Mesenchymal stem cell (in vitro differentiated cells and primary cell): ENCODE results near the gene EP400.

ENCODE experiments used
- DNase-seq: peaks from one replicate; pipeline ENCODE4 v3.0.0-alpha.2; 2013
- H2AFZ ChIP-seq: one replicate; pipeline ENCODE4 v1.6.1; 2013; ENCODE audit warnings: low read depth, mild to moderate bottlenecking, control low read depth, inconsistent platforms, low read length, moderate library complexity
- H2AK5ac ChIP-seq: 2 replicates; pipeline ENCODE4 v1.6.1; 2013; ENCODE audit warnings: low read length, moderate library complexity, mild to moderate bottlenecking, inconsistent platforms; ENCODE audit not compliant: severe bottlenecking
- H2BK120ac ChIP-seq: one replicate; pipeline ENCODE4 v1.6.1; 2013; ENCODE audit warnings: low read depth, mild to moderate bottlenecking, inconsistent platforms, low read length, moderate library complexity
- H2BK12ac ChIP-seq, 2 experiments: one replicate each; pipeline ENCODE4 v1.6.1; 2013; ENCODE audit warnings: inconsistent platforms in 2 of 2, low read length in 2 of 2, mild to moderate bottlenecking in 2 of 2, moderate library complexity in 2 of 2, control low read depth in 1 of 2
- H2BK15ac ChIP-seq: one replicate; pipeline ENCODE4 v1.6.1; 2013; ENCODE audit warnings: mild to moderate bottlenecking, low read depth, inconsistent platforms; ENCODE audit not compliant: poor library complexity, severe bottlenecking
- H2BK5ac ChIP-seq: 2 replicates; pipeline ENCODE4 v1.6.1; 2013; ENCODE audit warnings: low read depth, mild to moderate bottlenecking, low read length, control low read depth, inconsistent platforms; ENCODE audit not compliant: poor library complexity, severe bottlenecking
- H3K14ac ChIP-seq, 2 experiments: one replicate each; pipeline ENCODE4 v1.6.1; 2013; ENCODE audit warnings: inconsistent platforms in 2 of 2, low read length in 2 of 2, control low read depth in 1 of 2, mild to moderate bottlenecking in 1 of 2, moderate library complexity in 1 of 2
- H3K18ac ChIP-seq, 2 experiments: one replicate each; pipeline ENCODE4 v1.6.1; 2013; ENCODE audit warnings: inconsistent platforms in 2 of 2, low read length in 2 of 2, control low read depth in 1 of 2, low read depth in 1 of 2, mild to moderate bottlenecking in 1 of 2
- H3K23ac ChIP-seq, 2 experiments: one replicate each; pipeline ENCODE4 v1.6.1; 2013; ENCODE audit warnings: inconsistent platforms in 2 of 2, low read length in 2 of 2, mild to moderate bottlenecking in 2 of 2, moderate library complexity in 2 of 2, control low read depth in 1 of 2
- H3K27ac ChIP-seq: 2 replicates; pipeline ENCODE4 v1.5.1; 2013; ENCODE audit warnings: mild to moderate bottlenecking, moderate library complexity, low read length, control low read depth, inconsistent platforms; ENCODE audit not compliant: poor library complexity, severe bottlenecking
- H3K27me3 ChIP-seq, 2 experiments: 2 replicates each; pipeline versions ENCODE4 v1.6.1 to v1.7.0; 2013; ENCODE audit warnings: low read length in 2 of 2, mild to moderate bottlenecking in 2 of 2, moderate library complexity in 2 of 2, control low read depth in 1 of 2, inconsistent platforms in 1 of 2; ENCODE audit not compliant: control insufficient read depth in 1 of 2, insufficient read depth in 1 of 2
- H3K36me3 ChIP-seq, 2 experiments: 2 replicates each; pipeline versions ENCODE4 v1.6.1 to v1.7.0; 2013; ENCODE audit warnings: low read length in 2 of 2, control low read depth in 1 of 2, inconsistent platforms in 1 of 2, low read depth in 1 of 2, mild to moderate bottlenecking in 1 of 2; ENCODE audit not compliant: insufficient read depth in 2 of 2, control insufficient read depth in 1 of 2
- H3K4ac ChIP-seq, 2 experiments: one replicate each; pipeline ENCODE4 v1.6.1; 2013; ENCODE audit warnings: inconsistent platforms in 2 of 2, low read length in 2 of 2, mild to moderate bottlenecking in 2 of 2, moderate library complexity in 2 of 2, control low read depth in 1 of 2, low read depth in 1 of 2
- H3K4me1 ChIP-seq: 2 replicates; pipeline ENCODE4 v1.6.1; 2013; ENCODE audit warnings: low read depth, low read length, control low read depth; ENCODE audit not compliant: control insufficient read depth, insufficient read depth
- H3K4me2 ChIP-seq: 2 replicates; pipeline ENCODE4 v1.6.1; 2013; ENCODE audit warnings: low read length, mild to moderate bottlenecking, inconsistent platforms; ENCODE audit not compliant: poor library complexity, severe bottlenecking
- H3K4me3 ChIP-seq, 2 experiments: 2 replicates each; pipeline versions ENCODE4 v1.5.1 to v1.7.0; 2013; ENCODE audit warnings: low read length in 2 of 2, mild to moderate bottlenecking in 2 of 2, control low read depth in 1 of 2, low read depth in 1 of 2; ENCODE audit not compliant: insufficient read depth in 1 of 2
- H3K79me1 ChIP-seq: replicated peaks from 2 replicates; pipeline ENCODE4 v1.6.1; 2013; ENCODE audit warnings: mild to moderate bottlenecking, control low read depth, low read length, inconsistent platforms; ENCODE audit not compliant: poor library complexity, severe bottlenecking
- H3K9ac ChIP-seq: 2 replicates; pipeline ENCODE4 v1.7.0; 2013; ENCODE audit warnings: mild to moderate bottlenecking, low read length, moderate library complexity
- H3K9me3 ChIP-seq: 2 replicates; pipeline ENCODE4 v1.7.0; 2013; ENCODE audit warnings: mild to moderate bottlenecking, low read length; ENCODE audit not compliant: control insufficient read depth
- H4K8ac ChIP-seq: one replicate; pipeline ENCODE4 v1.6.1; 2013; ENCODE audit warnings: inconsistent platforms, mild to moderate bottlenecking, low read length, moderate library complexity
- H4K91ac ChIP-seq: one replicate; pipeline ENCODE4 v1.6.1; 2013; ENCODE audit warnings: mild to moderate bottlenecking, low read length, inconsistent platforms
- WGBS: methylation state at CpG from one replicate; pipeline ENCODE4 v1.1.7; 2013; ENCODE audit warnings: mixed read lengths; 5-methylcytosine and 5-hydroxymethylcytosine counted together

EP400 gene

DNA sequence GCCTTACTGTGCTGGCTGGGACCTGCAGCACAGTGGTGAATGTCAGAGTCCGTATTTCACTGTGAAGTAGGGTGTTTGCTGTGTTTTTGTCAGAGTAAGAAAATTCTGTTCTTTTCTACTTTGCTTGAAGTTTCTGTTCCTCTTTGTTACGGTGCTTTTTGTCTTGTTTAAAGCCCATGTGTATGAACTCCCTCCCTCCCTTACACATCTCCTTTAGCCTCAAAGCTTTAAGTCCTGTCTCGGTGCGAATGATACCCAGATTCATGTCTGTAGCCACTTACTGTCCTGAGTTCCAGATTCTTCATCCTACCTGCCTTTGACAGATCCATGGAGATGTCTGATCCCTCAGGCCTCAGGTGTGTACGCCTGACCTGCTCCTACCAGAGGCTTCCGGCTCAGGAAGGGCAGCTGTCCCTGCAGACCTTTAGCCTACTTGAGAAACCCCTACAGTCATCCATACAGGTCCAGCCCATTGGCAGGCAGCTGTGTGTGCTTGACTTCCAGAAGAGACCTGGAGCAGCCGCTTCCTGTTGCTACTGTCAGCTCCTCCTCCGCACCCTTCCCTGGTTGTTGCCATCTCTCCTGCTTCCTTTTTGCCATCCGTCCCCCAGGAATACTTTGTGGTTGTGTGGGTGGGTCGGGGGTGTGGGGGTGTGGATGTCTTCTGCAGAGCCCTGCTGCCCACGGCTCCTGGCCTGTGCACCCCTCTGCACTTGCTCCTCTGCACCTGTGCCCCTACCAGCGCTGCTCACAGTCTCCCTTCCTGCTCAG is 121.5 kb downstream of the EP400 start:
- no peak overlapping the region for H2BK5ac ChIP-seq
- H3K14ac ChIP-seq, result no peak overlapping the region
- no peak for DNase-seq
- H3K9ac ChIP-seq, result no peak overlapping the region
- no peaks in the 10 kb centered on the region for H3K9me3 ChIP-seq
- no peak overlapping the region for H2AFZ ChIP-seq
- no peak overlapping the region for H3K27ac ChIP-seq
- H2BK12ac ChIP-seq, result no peak overlapping the region
- H3K79me1 ChIP-seq, result peaks cover 55% of the 10 kb centered on the region
- H3K4me2 ChIP-seq, result no peak overlapping the region
- H3K4me1 ChIP-seq, result peaks cover 8% of the 10 kb centered on the region
- H3K4ac ChIP-seq, result no peak overlapping the region
- H4K8ac ChIP-seq, result no peak overlapping the region
- H2AK5ac ChIP-seq, result no peak overlapping the region
- H2BK15ac ChIP-seq, result no peak overlapping the region
- no peak overlapping the region for H4K91ac ChIP-seq
- no peak overlapping the region for H3K18ac ChIP-seq
- WGBS, result 92% methylated on average over 7 of the region's 12 CpGs
- H3K27me3 ChIP-seq, result no peaks in the 10 kb centered on the region
- H3K4me3 ChIP-seq, result no peak overlapping the region
- H2BK120ac ChIP-seq, result no peak overlapping the region
- H3K23ac ChIP-seq, result no peak overlapping the region
- H3K36me3 ChIP-seq, result peaks cover 74 to 86% of the 10 kb centered on the region in 2 experiments

DNA sequence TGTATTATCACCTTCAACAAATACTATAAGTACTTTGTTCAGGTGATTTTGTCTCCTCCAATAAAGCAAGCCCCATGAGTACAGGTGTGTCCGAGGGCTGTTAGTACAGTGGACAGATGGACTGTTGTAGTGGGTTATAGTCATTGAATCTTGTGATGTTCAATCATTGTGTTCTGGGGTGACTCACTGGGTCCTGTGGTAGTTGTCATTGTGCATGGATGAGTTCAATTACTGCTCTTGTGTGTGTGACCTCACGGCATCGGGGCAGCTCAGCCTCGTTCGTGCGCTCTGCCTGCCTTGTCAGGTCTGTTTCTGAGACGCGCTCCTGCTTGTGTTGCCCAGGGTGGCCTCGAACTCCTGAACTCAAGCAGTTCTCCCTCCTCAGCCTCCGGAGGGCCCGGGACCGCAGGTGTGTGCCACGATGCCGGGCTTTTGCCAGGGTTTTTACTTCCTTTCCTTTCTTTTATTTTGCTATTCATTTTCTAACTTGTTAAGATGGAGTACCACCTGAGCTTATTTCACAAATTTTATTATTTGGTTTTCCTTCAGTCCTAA is 122.2 kb downstream of the EP400 start:
- no peak overlapping the region for H3K27ac ChIP-seq
- H3K36me3 ChIP-seq, result peaks cover 73 to 86% of the 10 kb centered on the region in 2 experiments
- no peak overlapping the region for H3K9ac ChIP-seq
- H4K91ac ChIP-seq, result no peak overlapping the region
- 95% methylated on average over 12 of the region's 14 CpGs for WGBS
- H2BK12ac ChIP-seq, result no peak overlapping the region
- no peak overlapping the region for H3K4me2 ChIP-seq
- H2AK5ac ChIP-seq, result no peak overlapping the region
- no peak overlapping the region for H3K23ac ChIP-seq
- peak overlapping the region; percentile 7 for H4K8ac ChIP-seq
- no peaks in the 10 kb centered on the region for H3K9me3 ChIP-seq
- no peak for DNase-seq
- peaks cover 5% of the 10 kb centered on the region for H3K4me1 ChIP-seq
- no peaks in the 10 kb centered on the region for H3K27me3 ChIP-seq
- H3K4me3 ChIP-seq, result peak overlapping the region in 1 of 2 experiments; percentile 7
- no peak overlapping the region for H2BK120ac ChIP-seq
- H3K18ac ChIP-seq, result no peak overlapping the region
- no peak overlapping the region for H2AFZ ChIP-seq
- peaks cover 52% of the 10 kb centered on the region for H3K79me1 ChIP-seq
- H2BK15ac ChIP-seq, result no peak overlapping the region
- no peak overlapping the region for H2BK5ac ChIP-seq
- no peak overlapping the region for H3K14ac ChIP-seq
- no peak overlapping the region for H3K4ac ChIP-seq

DNA sequence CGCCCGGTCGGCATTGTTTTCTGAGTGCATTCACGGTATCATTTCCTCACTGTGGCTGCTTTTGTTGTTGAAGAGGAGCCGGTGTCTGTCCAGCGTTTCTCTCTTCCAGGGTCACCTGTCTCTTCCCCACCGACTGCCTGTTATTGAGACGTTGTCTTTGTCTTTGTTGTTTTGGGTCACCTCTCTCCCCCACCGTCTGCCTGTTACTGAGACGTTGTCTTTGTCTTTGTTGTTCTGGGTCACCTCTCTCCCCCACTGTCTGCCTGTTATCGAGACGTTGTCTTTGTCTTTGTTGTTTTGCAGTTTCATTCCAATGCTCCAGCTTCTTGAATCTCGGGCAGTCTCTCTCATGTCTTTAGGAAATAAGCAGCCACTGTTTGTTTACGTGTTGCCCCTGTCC is 124.5 kb downstream of the EP400 start:
- H3K9me3 ChIP-seq, result no peaks in the 10 kb centered on the region
- no peak overlapping the region for H2BK15ac ChIP-seq
- no peaks in the 10 kb centered on the region for H3K27me3 ChIP-seq
- H3K79me1 ChIP-seq, result peaks cover 35% of the 10 kb centered on the region
- H3K36me3 ChIP-seq, result peaks cover 68 to 85% of the 10 kb centered on the region in 2 experiments
- H2AFZ ChIP-seq, result no peak overlapping the region
- H3K27ac ChIP-seq, result no peak overlapping the region
- H3K4me2 ChIP-seq, result no peak overlapping the region
- no peak overlapping the region for H2AK5ac ChIP-seq
- 87% methylated on average over 14 of the region's 14 CpGs for WGBS
- H4K8ac ChIP-seq, result no peak overlapping the region
- no peak overlapping the region for H3K23ac ChIP-seq
- H3K4me1 ChIP-seq, result peaks cover 2% of the 10 kb centered on the region
- no peak overlapping the region for H2BK5ac ChIP-seq
- H3K4me3 ChIP-seq, result no peak overlapping the region
- no peak overlapping the region for H4K91ac ChIP-seq
- H3K18ac ChIP-seq, result no peak overlapping the region
- H3K9ac ChIP-seq, result no peak overlapping the region
- DNase-seq, result no peak
- H2BK12ac ChIP-seq, result no peak overlapping the region
- no peak overlapping the region for H3K14ac ChIP-seq
- H3K4ac ChIP-seq, result no peak overlapping the region
- H2BK120ac ChIP-seq, result no peak overlapping the region

GRCh38 chr12:132075026-132075713 is 125.4 kb downstream of the EP400 start:
- 95% methylated on average over 14 of the region's 15 CpGs for WGBS
- Histone ChIP-seq H3K79me1 (peaks cover 27% of the 10 kb centered on the region), H3K4ac (no peak overlapping the region), H2AK5ac (no peak overlapping the region), H3K23ac (no peak overlapping the region), H4K8ac (no peak overlapping the region), H2BK120ac (no peak overlapping the region), H2BK5ac (no peak overlapping the region), H4K91ac (no peak overlapping the region), H3K14ac (no peak overlapping the region), H3K36me3 (peaks cover 61 to 82% of the 10 kb centered on the region in 2 experiments), H3K27me3 (no peaks in the 10 kb centered on the region), H2BK12ac (no peak overlapping the region), H3K4me3 (no peak overlapping the region), H3K4me1 (peaks cover 2% of the 10 kb centered on the region), H3K9me3 (no peaks in the 10 kb centered on the region), H2BK15ac (no peak overlapping the region), H3K27ac (no peak overlapping the region), H3K18ac (no peak overlapping the region), H2AFZ (no peak overlapping the region), H3K4me2 (no peak overlapping the region), H3K9ac (no peak overlapping the region)
- DNase-seq, result no peak
